Astrocyte of the cerebellum (primary cell): ENCODE measurements around the gene RMND1.
A peak's percentile ranks its signal among the peaks of the same experiment; 100 is the strongest.

Experiments
- DNase-seq: peaks from one replicate; pipeline ENCODE4 v3.0.0-alpha.2; 2011; ENCODE audit warnings: low read depth
- H3K4me3 ChIP-seq: 2 replicates; pipeline ENCODE4 v1.5.1; 2011; ENCODE audit warnings: mild to moderate bottlenecking, low read depth, low read length, moderate library complexity
- CTCF ChIP-seq: IDR thresholded peaks from 2 replicates; pipeline ENCODE4 v1.5.1; 2012; ENCODE audit warnings: low read length, low read depth, moderate library complexity, mild to moderate bottlenecking; ENCODE audit errors: missing control alignments
- in situ Hi-C: cut with HindIII; loops from 2 replicates; pipeline ENCODE4 v1.10.0; 2017; ENCODE audit warnings: low sequenced_read_pairs

RMND1 gene

DNA sequence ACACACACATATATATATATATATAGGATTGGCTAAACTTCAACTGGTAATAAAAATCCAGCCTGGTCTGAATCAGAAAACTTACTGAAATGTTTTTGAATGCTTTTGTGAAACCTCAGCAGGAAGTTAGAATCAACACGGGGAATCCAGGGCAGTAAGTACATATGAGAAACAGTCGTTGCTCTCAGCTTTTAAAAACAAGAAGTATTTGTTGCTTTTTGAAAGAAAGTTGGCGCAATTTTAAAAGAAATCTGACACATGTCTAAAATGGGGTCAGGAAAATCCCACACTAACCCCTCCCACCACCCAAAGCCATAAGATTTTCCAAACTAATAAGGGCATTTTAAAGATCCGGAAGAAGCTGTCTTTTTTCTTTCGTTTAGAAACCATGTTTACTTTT lies 30.4 kb upstream of the RMND1 start:
- TF ChIP-seq CTCF, result no peak
- in situ Hi-C loops, result no loop called here
- DNase-seq, result no peak
- no peak overlapping the region for H3K4me3 ChIP-seq

- no peak overlapping the region for H3K4me3 ChIP-seq
- no peak for DNase-seq
- in situ Hi-C loops, result no loop called here
- no peak for TF ChIP-seq CTCF
These were observed 29.9 kb upstream of the RMND1 start for GRCh38 chr6:151481786-151482185.

GRCh38 chr6:151478670-151479069 lies 26.7 kb upstream of the RMND1 start:
- no peak for TF ChIP-seq CTCF
- in situ Hi-C loops, result no loop called here
- DNase-seq, result no peak
- no peak overlapping the region for H3K4me3 ChIP-seq

- in situ Hi-C loops, result no loop called here
- no peak for DNase-seq
- TF ChIP-seq CTCF, result no peak
- no peak overlapping the region for H3K4me3 ChIP-seq
These were observed 25.8 kb upstream of the RMND1 start for GRCh38 chr6:151477726-151478125.

GRCh38 chr6:151475653-151476523 lies 24.0 kb upstream of the RMND1 start:
- TF ChIP-seq CTCF, result peak; percentile 69
- in situ Hi-C loops, result no loop called here
- no peak for DNase-seq
- no peak overlapping the region for H3K4me3 ChIP-seq

- in situ Hi-C loops, result no loop called here
These were observed 12.8 kb upstream of the RMND1 start for GRCh38 chr6:151464702-151465101.

More at GRCh38 chr6:151464702-151465101, 12.8 kb upstream of the RMND1 start:
- TF ChIP-seq CTCF, result no peak
- H3K4me3 ChIP-seq, result no peak overlapping the region
- DNase-seq, result no peak
